Esophagus (tissue), 2 donors: ENCODE results near the gene TMPRSS3. TPM values are rescaled to one million over a fixed set of nuclear protein-coding genes. Genes with fewer than 3 reads are reported as not detected.

Experiments used
- H3K27ac ChIP-seq, 2 donors: one replicate each; pipeline ENCODE4 v1.5.1; 2013; ENCODE audit warnings: low read depth in 2 of 2, mild to moderate bottlenecking in 2 of 2, inconsistent platforms in 1 of 2, low read length in 1 of 2, moderate library complexity in 1 of 2
- H3K27me3 ChIP-seq, 2 donors: one replicate each; pipeline ENCODE4 v1.6.1; 2013; ENCODE audit warnings: low read length in 2 of 2, control low read depth in 1 of 2, mild to moderate bottlenecking in 1 of 2; ENCODE audit not compliant: insufficient read depth in 2 of 2, control insufficient read depth in 1 of 2
- H3K36me3 ChIP-seq, 2 donors: one replicate each; pipeline ENCODE4 v1.6.1; 2013; ENCODE audit warnings: low read length in 1 of 2; ENCODE audit not compliant: control insufficient read depth in 2 of 2, insufficient read depth in 2 of 2
- H3K4me1 ChIP-seq, 2 donors: one replicate each; pipeline ENCODE4 v1.6.1; 2013; ENCODE audit warnings: low read length in 1 of 2; ENCODE audit not compliant: control insufficient read depth in 2 of 2, insufficient read depth in 2 of 2
- H3K4me3 ChIP-seq, 2 donors: one replicate each; pipeline ENCODE4 v1.5.1; 2013; ENCODE audit warnings: low read length in 2 of 2, mild to moderate bottlenecking in 2 of 2, low read depth in 1 of 2, moderate library complexity in 1 of 2
- H3K9me3 ChIP-seq, 2 donors: one replicate each; pipeline ENCODE4 v1.6.1; 2013; ENCODE audit warnings: mild to moderate bottlenecking in 2 of 2, low read depth in 1 of 2, low read length in 1 of 2, moderate library complexity in 1 of 2; ENCODE audit not compliant: control insufficient read depth in 2 of 2, insufficient read depth in 1 of 2
- WGBS, 2 donors: extraction: QIAGEN DNeasy Blood & Tissue Kit; methylation state at CpG; one replicate each; pipeline ENCODE4 v1.1.7; 2013; 5-methylcytosine and 5-hydroxymethylcytosine counted together
- polyA plus RNA-seq, 2 donors: library from polyadenylated mRNA; stranded (reverse); fragments of 200-250 nt; gene quantifications; one replicate each; pipeline ENCODE4 v1.2.3, GENCODE V29; 2013
- donor health status: healthy with polysubstance abuse.
- donor health status: Bipolar disorder and iron deficiency.

The TMPRSS3 gene
- polyA plus RNA-seq, 2 donors = 0.06 to 0.08 TPM

GRCh38 chr21:42351626-42352440 lies 44.0 kb downstream of the TMPRSS3 start:
- Histone ChIP-seq H3K27me3 (peaks cover 0 to 2% of the 10 kb centered on the region in 2 donors), H3K36me3 (no peaks in the 10 kb centered on the region), H3K4me1 (no peaks in the 10 kb centered on the region), H3K4me3 (no peak overlapping the region), H3K27ac (no peak overlapping the region), H3K9me3 (peaks cover 0 to 10% of the 10 kb centered on the region in 2 donors)
- 80 to 82% methylated on average over 8 to 11 of the region's 11 CpGs for WGBS, 2 donors

- no peaks in the 10 kb centered on the region for H3K4me1 ChIP-seq
- H3K36me3 ChIP-seq = no peaks in the 10 kb centered on the region
- peaks cover 0 to 6% of the 10 kb centered on the region in 2 donors for H3K9me3 ChIP-seq
- H3K27ac ChIP-seq = no peak within 1 kb of the TSS
- no peak within 1 kb of the TSS for H3K4me3 ChIP-seq
- H3K27me3 ChIP-seq = peaks cover 0 to 2% of the 10 kb centered on the region in 2 donors
- 64 to 66% methylated on average over 13 of the region's 13 CpGs for WGBS, 2 donors
These were observed 44.9 kb downstream of the TMPRSS3 start, which contains the start of gene TFF2 for GRCh38 chr21:42350927-42351426. Gene TFF2, minus strand, starts transcription at chr21:42350994. Its CDS starts 37 bp downstream, at chr21:42350957.

- WGBS, 2 donors = 71 to 80% methylated on average over 11 of the region's 11 CpGs
- peaks cover 0 to 6% of the 10 kb centered on the region in 2 donors for H3K9me3 ChIP-seq
- no peak overlapping the region for H3K27ac ChIP-seq
- peaks cover 0 to 2% of the 10 kb centered on the region in 2 donors for H3K27me3 ChIP-seq
- H3K36me3 ChIP-seq = no peaks in the 10 kb centered on the region
- no peaks in the 10 kb centered on the region for H3K4me1 ChIP-seq
- no peak overlapping the region for H3K4me3 ChIP-seq
These were observed 45.4 kb downstream of the TMPRSS3 start for GRCh38 chr21:42350318-42350910.

- no peak overlapping the region for H3K4me3 ChIP-seq
- no peaks in the 10 kb centered on the region for H3K36me3 ChIP-seq
- H3K27me3 ChIP-seq = peaks cover 0 to 2% of the 10 kb centered on the region in 2 donors
- WGBS, 2 donors = 83 to 84% methylated on average over 14 of the region's 14 CpGs
- H3K9me3 ChIP-seq = peaks cover 0 to 6% of the 10 kb centered on the region in 2 donors
- no peak overlapping the region for H3K27ac ChIP-seq
- H3K4me1 ChIP-seq = no peaks in the 10 kb centered on the region
These were observed 46.2 kb downstream of the TMPRSS3 start for GRCh38 chr21:42349420-42350317.

- Histone ChIP-seq H3K27ac (no peak overlapping the region), H3K27me3 (no peaks in the 10 kb centered on the region)
- 95 to 97% methylated on average over 2 of the region's 2 CpGs for WGBS, 2 donors
These were observed 47.1 kb downstream of the TMPRSS3 start for GRCh38 chr21:42348762-42349161.

GRCh38 chr21:42347601-42348327 lies 48.1 kb downstream of the TMPRSS3 start:
- no peaks in the 10 kb centered on the region for H3K27me3 ChIP-seq

More at GRCh38 chr21:42348762-42349161, 47.1 kb downstream of the TMPRSS3 start:
- Histone ChIP-seq H3K4me1 (no peaks in the 10 kb centered on the region), H3K4me3 (no peak overlapping the region), H3K9me3 (peaks cover 0 to 6% of the 10 kb centered on the region in 2 donors), H3K36me3 (no peaks in the 10 kb centered on the region)

GRCh38 chr21:42346866-42347600 lies 48.8 kb downstream of the TMPRSS3 start:
- no peak overlapping the region for H3K27ac ChIP-seq
- no peaks in the 10 kb centered on the region for H3K9me3 ChIP-seq
- no peaks in the 10 kb centered on the region for H3K4me1 ChIP-seq
- H3K36me3 ChIP-seq = no peaks in the 10 kb centered on the region
- H3K4me3 ChIP-seq = no peak overlapping the region
- 88 to 92% methylated on average over 30 of the region's 30 CpGs for WGBS, 2 donors
- no peaks in the 10 kb centered on the region for H3K27me3 ChIP-seq

More at GRCh38 chr21:42347601-42348327, 48.1 kb downstream of the TMPRSS3 start:
- no peak overlapping the region for H3K4me3 ChIP-seq
- H3K36me3 ChIP-seq = no peaks in the 10 kb centered on the region
- H3K27ac ChIP-seq = no peak overlapping the region
- H3K4me1 ChIP-seq = no peaks in the 10 kb centered on the region
- H3K9me3 ChIP-seq = peaks cover 0 to 2% of the 10 kb centered on the region in 2 donors
- 90% methylated on average over 30 of the region's 30 CpGs for WGBS, 2 donors

- Histone ChIP-seq H3K27me3 (no peaks in the 10 kb centered on the region), H3K4me1 (no peaks in the 10 kb centered on the region), H3K27ac (no peak overlapping the region), H3K36me3 (no peaks in the 10 kb centered on the region), H3K4me3 (no peak overlapping the region), H3K9me3 (no peaks in the 10 kb centered on the region)
- WGBS, 2 donors = 92 to 94% methylated on average over 9 of the region's 9 CpGs
These were observed 49.4 kb downstream of the TMPRSS3 start for GRCh38 chr21:42346441-42346840.
